Stimulated activated CD4-positive, alpha-beta T cell treated with anti-CD3 and anti-CD28 coated beads, Interleukin-4, amount 100 ng/mL, for 4 hours (primary cell): ENCODE data around the gene NPHP4.

Source experiments
- DNase-seq, 2 experiments: peaks; one replicate each; pipeline ENCODE4 v3.0.0-alpha.2; 2020

The NPHP4 gene

GRCh38 chr1:5992026-5992813 is at the start of gene NPHP4:
NPHP4 (minus strand) TSS chr1:5992425; CDS start chr1:5986289, 6,136 bp downstream.
- peak; percentile 98 to 99 for DNase-seq

- no peak for DNase-seq
Measured at GRCh38 chr1:6041432-6042062, 49.3 kb upstream of the NPHP4 start.

- DNase-seq, result no peak
Measured at GRCh38 chr1:6040861-6041415, 48.7 kb upstream of the NPHP4 start.

GRCh38 chr1:6040444-6040843 is 48.2 kb upstream of the NPHP4 start:
- no peak for DNase-seq

GRCh38 chr1:6039031-6039430 is 46.8 kb upstream of the NPHP4 start:
- no peak for DNase-seq

- no peak for DNase-seq
Measured at GRCh38 chr1:6038603-6039002, 46.4 kb upstream of the NPHP4 start.

- DNase-seq, result no peak
Measured at GRCh38 chr1:6037338-6037762, 45.1 kb upstream of the NPHP4 start.

GRCh38 chr1:6035719-6036118 is 43.5 kb upstream of the NPHP4 start:
- DNase-seq, result no peak

- no peak for DNase-seq
Measured at GRCh38 chr1:6035303-6035702, 43.1 kb upstream of the NPHP4 start.

GRCh38 chr1:6034750-6035096 is 42.5 kb upstream of the NPHP4 start:
- DNase-seq, result no peak

GRCh38 chr1:6033986-6034749 is 41.9 kb upstream of the NPHP4 start:
- DNase-seq, result peak in 1 of 2 experiments; percentile 19

- no peak for DNase-seq
Measured at GRCh38 chr1:6033124-6033523, 40.9 kb upstream of the NPHP4 start.

GRCh38 chr1:6030547-6031261 is 38.5 kb upstream of the NPHP4 start:
- no peak for DNase-seq

GRCh38 chr1:6030132-6030531 is 37.9 kb upstream of the NPHP4 start:
- no peak for DNase-seq

- DNase-seq, result no peak
Measured at GRCh38 chr1:6029351-6029750, 37.1 kb upstream of the NPHP4 start.

- DNase-seq, result peak; percentile 37 to 57
Measured at GRCh38 chr1:6028042-6028850, 36.0 kb upstream of the NPHP4 start.

GRCh38 chr1:6027591-6027990 is 35.4 kb upstream of the NPHP4 start:
- DNase-seq, result no peak

GRCh38 chr1:6026095-6026809 is 34.0 kb upstream of the NPHP4 start:
- peak; percentile 92 to 93 for DNase-seq

GRCh38 chr1:6025269-6026094 is 33.3 kb upstream of the NPHP4 start:
- DNase-seq, result peak; percentile 19 to 30

GRCh38 chr1:6024376-6024775 is 32.2 kb upstream of the NPHP4 start:
- no peak for DNase-seq
